ENCODE measurements around the gene RFPL2. TPM values are rescaled to one million over a fixed set of nuclear protein-coding genes. Genes with fewer than 3 reads are reported as not detected.

RFPL2 gene
- total RNA-seq, 1 experiment from 2014 or later, result not detected

- no peaks in the 10 kb centered on the region for H3K27me3 Mint-ChIP-seq (ENCODE audit: insufficient read depth, unreplicated experiment)
- BruUV-seq (replicated peaks), result no TSS peak
- no peak overlapping the region for H3K4me3 ChIP-seq (ENCODE audit: low read depth, low read length)
- no peaks in the 10 kb centered on the region for H3K9me3 Mint-ChIP-seq (ENCODE audit: unreplicated experiment)
- POLR2A ChIA-PET, result no interaction called here
- no peaks in the 10 kb centered on the region for H3K4me1 ChIP-seq
- H3K4me1 Mint-ChIP-seq (ENCODE audit: low read depth, unreplicated experiment), result peaks cover 10% of the 10 kb centered on the region
- DNase-seq, result no peak
- no peaks in the 10 kb centered on the region for H3K9me3 ChIP-seq
- no peaks in the 10 kb centered on the region for H3K36me3 ChIP-seq (ENCODE audit: control insufficient read depth, insufficient read depth, low read length)
- CTCF ChIA-PET, result no interaction called here
- intact Hi-C loops (cut with micrococcal nuclease; ENCODE audit: unreplicated experiment), result loop anchor here (10.0 kb wide), 1 partner anchor 84 kb away; no protein-coding TSS in a partner anchor
- no peaks in the 10 kb centered on the region for H3K36me3 Mint-ChIP-seq (ENCODE audit: insufficient read depth, unreplicated experiment)
- H3K27ac Mint-ChIP-seq (ENCODE audit: unreplicated experiment), result no peak overlapping the region
- TF ChIP-seq, protein P1, sequence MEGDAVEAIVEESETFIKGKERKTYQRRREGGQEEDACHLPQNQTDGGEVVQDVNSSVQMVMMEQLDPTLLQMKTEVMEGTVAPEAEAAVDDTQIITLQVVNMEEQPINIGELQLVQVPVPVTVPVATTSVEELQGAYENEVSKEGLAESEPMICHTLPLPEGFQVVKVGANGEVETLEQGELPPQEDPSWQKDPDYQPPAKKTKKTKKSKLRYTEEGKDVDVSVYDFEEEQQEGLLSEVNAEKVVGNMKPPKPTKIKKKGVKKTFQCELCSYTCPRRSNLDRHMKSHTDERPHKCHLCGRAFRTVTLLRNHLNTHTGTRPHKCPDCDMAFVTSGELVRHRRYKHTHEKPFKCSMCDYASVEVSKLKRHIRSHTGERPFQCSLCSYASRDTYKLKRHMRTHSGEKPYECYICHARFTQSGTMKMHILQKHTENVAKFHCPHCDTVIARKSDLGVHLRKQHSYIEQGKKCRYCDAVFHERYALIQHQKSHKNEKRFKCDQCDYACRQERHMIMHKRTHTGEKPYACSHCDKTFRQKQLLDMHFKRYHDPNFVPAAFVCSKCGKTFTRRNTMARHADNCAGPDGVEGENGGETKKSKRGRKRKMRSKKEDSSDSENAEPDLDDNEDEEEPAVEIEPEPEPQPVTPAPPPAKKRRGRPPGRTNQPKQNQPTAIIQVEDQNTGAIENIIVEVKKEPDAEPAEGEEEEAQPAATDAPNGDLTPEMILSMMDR (IDR thresholded peaks at IDR 0.05; ENCODE audit: insufficient read depth in 1 of 2, low read depth in 1 of 2, low read length in 1 of 2, severe bottlenecking in 1 of 2, unreplicated experiment in 1 of 2), result no peak
- H3K4me3 Mint-ChIP-seq (ENCODE audit: unreplicated experiment), result no peak overlapping the region
- no peaks in the 10 kb centered on the region for H3K27me3 ChIP-seq (replicated peaks; ENCODE audit: control insufficient read depth, insufficient read depth, low read length)
These were observed 3.8 kb upstream of the RFPL2 start for GRCh38 chr22:32208681-32209080.

- ChIA-PET CTCF (no interaction called here), POLR2A (no interaction called here)
- BruUV-seq (replicated peaks), result no TSS peak
- Mint-ChIP-seq H3K27me3 (ENCODE audit: insufficient read depth, unreplicated experiment) (no peaks in the 10 kb centered on the region), H3K4me1 (ENCODE audit: low read depth, unreplicated experiment) (peaks cover 10% of the 10 kb centered on the region), H3K4me3 (ENCODE audit: unreplicated experiment) (no peak overlapping the region), H3K36me3 (ENCODE audit: insufficient read depth, unreplicated experiment) (no peaks in the 10 kb centered on the region), H3K9me3 (ENCODE audit: unreplicated experiment) (no peaks in the 10 kb centered on the region), H3K27ac (ENCODE audit: unreplicated experiment) (no peak overlapping the region)
- Histone ChIP-seq H3K4me3 (ENCODE audit: low read depth, low read length) (no peak overlapping the region), H3K36me3 (ENCODE audit: control insufficient read depth, insufficient read depth, low read length) (no peaks in the 10 kb centered on the region), H3K9me3 (no peaks in the 10 kb centered on the region), H3K27me3 (replicated peaks; ENCODE audit: control insufficient read depth, insufficient read depth, low read length) (no peaks in the 10 kb centered on the region), H3K4me1 (no peaks in the 10 kb centered on the region)
- DNase-seq, result no peak
- intact Hi-C loops (cut with micrococcal nuclease; ENCODE audit: unreplicated experiment), result loop anchor here (10.0 kb wide), 1 partner anchor 83 kb away; no protein-coding TSS in a partner anchor
- TF ChIP-seq, protein P1 (IDR thresholded peaks at IDR 0.05; ENCODE audit: insufficient read depth in 1 of 2, low read depth in 1 of 2, low read length in 1 of 2, severe bottlenecking in 1 of 2, unreplicated experiment in 1 of 2), result no peak
These were observed 3.2 kb upstream of the RFPL2 start for GRCh38 chr22:32207971-32208480.

DNA sequence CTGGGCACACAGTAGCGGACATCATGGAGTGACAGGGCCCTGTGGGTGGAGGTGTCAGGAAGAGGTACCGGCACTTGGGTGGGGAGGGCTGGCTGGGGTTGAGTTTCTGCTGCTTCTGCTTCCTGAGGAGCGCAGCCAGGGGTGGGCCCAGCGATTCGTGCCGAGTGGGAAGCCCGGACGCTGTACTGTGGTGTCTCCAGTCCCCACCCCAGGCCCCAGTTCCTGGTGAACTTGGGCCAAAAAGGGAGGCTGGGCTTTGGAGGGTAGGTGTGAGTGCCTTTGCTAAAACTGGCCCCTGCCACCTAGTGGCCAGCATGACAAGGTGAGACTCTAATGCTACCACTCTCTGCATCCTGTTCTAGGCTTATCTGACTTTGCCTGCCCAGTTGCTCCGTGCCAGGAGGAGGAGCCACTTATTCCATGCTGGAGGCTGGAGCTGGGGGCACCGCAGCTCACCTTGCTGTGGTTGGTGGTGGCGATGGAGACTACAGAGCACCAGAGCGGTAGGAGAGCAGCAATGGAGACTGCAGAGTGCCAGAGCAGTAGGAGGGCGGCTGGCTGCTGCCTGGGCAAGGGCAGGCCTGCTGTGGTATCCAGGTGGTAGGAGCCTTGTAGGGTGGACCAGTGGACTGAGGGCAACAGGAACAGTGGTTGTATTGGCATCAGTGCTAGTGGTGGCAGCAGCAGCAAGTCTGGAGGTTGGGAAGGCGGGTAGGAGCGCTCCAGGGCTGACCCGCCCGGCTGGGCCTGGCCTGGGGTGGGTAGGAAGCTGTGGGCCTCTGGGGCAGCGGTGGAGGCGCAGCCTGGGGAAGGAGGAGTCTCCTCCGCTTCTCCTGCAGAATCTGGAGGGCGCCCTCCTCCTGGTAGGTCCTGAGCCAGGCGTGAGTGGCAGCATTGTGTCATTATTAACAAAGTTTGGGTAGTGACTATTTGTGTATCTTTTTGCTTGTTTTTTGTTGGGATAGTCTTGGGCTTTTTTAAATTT is 2.2 kb upstream of the RFPL2 start:
- no TSS peak for BruUV-seq (replicated peaks)
- H3K27me3 ChIP-seq (replicated peaks; ENCODE audit: control insufficient read depth, insufficient read depth, low read length), result no peaks in the 10 kb centered on the region
- Mint-ChIP-seq H3K27me3 (ENCODE audit: insufficient read depth, unreplicated experiment) (no peaks in the 10 kb centered on the region), H3K27ac (ENCODE audit: unreplicated experiment) (no peak overlapping the region), H3K36me3 (ENCODE audit: insufficient read depth, unreplicated experiment) (no peaks in the 10 kb centered on the region), H3K4me3 (ENCODE audit: unreplicated experiment) (no peak overlapping the region), H3K4me1 (ENCODE audit: low read depth, unreplicated experiment) (peaks cover 10% of the 10 kb centered on the region), H3K9me3 (ENCODE audit: unreplicated experiment) (no peaks in the 10 kb centered on the region)
- CTCF ChIA-PET, result no interaction called here
- POLR2A ChIA-PET, result no interaction called here
- no peaks in the 10 kb centered on the region for H3K9me3 ChIP-seq
- TF ChIP-seq, protein P1 (IDR thresholded peaks at IDR 0.05; ENCODE audit: insufficient read depth in 1 of 2, low read depth in 1 of 2, low read length in 1 of 2, severe bottlenecking in 1 of 2, unreplicated experiment in 1 of 2), result peak; percentile 44 to 72
- intact Hi-C loops (cut with micrococcal nuclease; ENCODE audit: unreplicated experiment), result loop anchor here (10.0 kb wide), 1 partner anchor 82 kb away; no protein-coding TSS in a partner anchor
- H3K4me1 ChIP-seq, result no peaks in the 10 kb centered on the region
- no peaks in the 10 kb centered on the region for H3K36me3 ChIP-seq (ENCODE audit: control insufficient read depth, insufficient read depth, low read length)
- peak in 1 of 2 experiments; percentile 41 for DNase-seq
- H3K4me3 ChIP-seq (ENCODE audit: low read depth, low read length), result no peak overlapping the region
